Epithelial cell of prostate (primary cell): ENCODE results near the gene KLHL5.
A peak's percentile ranks its signal among the peaks of the same experiment; 100 is the strongest.
"Not testable (repeated sequence)": the region's sequence is repeated elsewhere in the genome, so short reads cannot be mapped to it uniquely, and the experiment has no call there.

Source experiments
- DNase-seq: peaks from one replicate; pipeline ENCODE4 v3.0.0-alpha.2; 2011; ENCODE audit warnings: low read depth, low spot score
- H3K27ac ChIP-seq: fragments of 450-650 bp; 2 replicates; pipeline ENCODE4 v1.5.1; 2017; ENCODE audit warnings: mild to moderate bottlenecking

The KLHL5 gene, protein sequence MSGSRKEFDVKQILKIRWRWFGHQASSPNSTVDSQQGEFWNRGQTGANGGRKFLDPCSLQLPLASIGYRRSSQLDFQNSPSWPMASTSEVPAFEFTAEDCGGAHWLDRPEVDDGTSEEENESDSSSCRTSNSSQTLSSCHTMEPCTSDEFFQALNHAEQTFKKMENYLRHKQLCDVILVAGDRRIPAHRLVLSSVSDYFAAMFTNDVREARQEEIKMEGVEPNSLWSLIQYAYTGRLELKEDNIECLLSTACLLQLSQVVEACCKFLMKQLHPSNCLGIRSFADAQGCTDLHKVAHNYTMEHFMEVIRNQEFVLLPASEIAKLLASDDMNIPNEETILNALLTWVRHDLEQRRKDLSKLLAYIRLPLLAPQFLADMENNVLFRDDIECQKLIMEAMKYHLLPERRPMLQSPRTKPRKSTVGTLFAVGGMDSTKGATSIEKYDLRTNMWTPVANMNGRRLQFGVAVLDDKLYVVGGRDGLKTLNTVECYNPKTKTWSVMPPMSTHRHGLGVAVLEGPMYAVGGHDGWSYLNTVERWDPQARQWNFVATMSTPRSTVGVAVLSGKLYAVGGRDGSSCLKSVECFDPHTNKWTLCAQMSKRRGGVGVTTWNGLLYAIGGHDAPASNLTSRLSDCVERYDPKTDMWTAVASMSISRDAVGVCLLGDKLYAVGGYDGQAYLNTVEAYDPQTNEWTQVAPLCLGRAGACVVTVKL

DNA sequence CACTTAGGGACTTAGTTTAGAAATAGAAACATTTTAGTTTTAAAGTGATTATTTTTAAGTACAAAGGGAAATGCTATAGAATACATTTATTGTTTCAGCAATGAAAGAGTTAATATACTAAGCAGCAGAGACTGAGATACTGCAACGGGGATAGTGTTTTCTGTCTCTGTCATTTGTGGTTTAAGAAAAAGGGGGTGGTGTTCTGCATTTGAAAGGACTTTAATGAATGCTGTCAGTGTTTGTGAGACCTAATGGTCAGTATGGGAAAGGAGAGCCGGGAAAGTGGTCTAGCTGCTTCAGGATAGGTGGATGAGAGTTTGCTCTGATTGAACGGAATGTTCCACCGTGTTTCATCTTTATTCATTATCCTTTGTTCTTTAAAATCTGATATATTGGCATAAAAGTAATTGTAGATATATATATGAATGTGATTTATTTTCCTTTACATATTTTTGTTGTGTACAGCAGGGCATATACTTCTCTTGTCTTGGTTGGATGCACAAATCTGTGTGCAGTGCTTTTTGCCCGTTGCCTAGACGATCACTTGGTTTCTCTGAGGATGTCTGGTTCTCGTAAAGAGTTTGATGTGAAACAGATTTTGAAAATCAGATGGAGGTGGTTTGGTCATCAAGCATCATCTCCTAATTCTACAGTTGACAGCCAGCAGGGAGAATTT is at the start of gene KLHL5:
Gene KLHL5 (plus strand): TSS at position 139 of the 676 bp plus-strand sequence. CDS start 421 bp downstream, at position 560.
- no peak within 1 kb of the TSS for H3K27ac ChIP-seq

DNA sequence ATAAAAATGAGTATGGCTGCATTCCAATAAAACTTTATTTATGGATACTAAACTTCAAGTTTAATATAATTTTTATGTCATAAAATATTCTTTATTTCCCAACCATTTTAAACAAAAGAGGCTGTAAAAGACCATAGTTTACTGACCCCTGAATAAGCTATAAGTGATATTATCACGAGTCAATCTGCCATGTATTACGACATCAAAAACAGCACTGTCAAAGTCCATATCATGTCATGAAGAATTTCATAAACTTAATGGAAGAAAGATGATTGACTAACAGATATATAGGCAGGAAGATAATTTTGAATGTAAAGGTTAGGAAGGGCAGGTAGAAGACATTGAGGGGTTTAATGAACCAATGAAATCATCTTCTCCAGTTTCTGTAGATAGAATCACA is 48.0 kb upstream of the KLHL5 start:
- no peak overlapping the region for H3K27ac ChIP-seq
- DNase-seq = no peak

More for the DNA sequence above, at the start of gene KLHL5:
- no peak for DNase-seq

DNA sequence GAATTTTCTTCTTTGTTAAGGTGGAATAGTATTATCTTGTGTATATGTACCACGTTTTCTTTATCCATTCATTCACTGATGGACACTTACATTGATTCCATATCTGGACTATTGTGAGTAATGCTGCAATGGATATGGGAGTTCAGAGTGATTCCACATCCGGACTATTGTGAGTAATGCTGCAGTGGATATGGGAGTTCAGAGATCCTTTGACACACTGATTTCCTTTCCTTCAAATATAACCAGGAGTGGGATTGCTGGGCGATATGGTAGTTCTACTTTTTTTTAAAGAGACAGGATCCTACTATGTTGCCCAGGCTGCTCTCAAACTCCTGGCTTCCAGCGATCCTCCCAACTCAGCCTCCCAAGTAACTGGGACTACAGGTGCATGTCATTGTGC is 41.9 kb upstream of the KLHL5 start:
- no peak for DNase-seq
- no peak overlapping the region for H3K27ac ChIP-seq

DNA sequence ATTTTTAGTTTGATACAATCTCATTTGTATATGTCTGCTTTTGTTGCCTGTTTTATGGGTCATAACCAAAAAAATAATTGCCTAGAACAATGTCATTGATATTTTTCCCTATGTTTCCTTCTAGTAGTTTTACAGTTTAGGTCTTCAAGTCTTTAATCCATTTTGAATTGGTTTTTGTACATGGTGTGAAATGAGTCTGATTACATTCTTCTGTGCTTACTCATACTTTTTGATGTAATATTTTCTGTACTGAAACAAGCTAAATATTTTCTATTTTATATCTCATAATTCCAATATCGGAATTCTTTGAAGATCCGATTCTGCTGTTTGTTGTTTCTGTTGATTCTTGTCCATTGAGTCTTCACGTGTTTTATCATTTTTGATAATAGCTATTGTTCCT is 40.4 kb upstream of the KLHL5 start:
- DNase-seq = no peak
- no peak overlapping the region for H3K27ac ChIP-seq

DNA sequence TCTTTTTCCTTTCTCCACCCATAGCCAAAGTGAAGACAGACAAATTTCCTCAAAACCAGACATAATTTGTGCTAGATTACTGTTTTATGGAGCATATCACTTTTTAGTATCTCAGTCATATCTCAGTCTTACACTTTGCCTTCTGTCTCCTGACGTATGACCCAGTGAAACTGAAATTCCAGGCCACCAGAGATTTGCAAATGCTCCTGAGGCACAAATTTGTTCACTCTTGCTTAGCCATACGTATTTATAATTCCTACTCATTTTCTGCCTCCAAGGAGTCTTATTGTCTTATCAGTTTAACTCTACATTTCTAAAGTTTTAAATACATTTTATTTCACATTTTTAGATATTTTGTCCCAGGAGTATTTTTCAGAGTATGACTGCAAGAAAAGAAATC is 39.8 kb upstream of the KLHL5 start:
- DNase-seq = no peak
- H3K27ac ChIP-seq = no peak overlapping the region

DNA sequence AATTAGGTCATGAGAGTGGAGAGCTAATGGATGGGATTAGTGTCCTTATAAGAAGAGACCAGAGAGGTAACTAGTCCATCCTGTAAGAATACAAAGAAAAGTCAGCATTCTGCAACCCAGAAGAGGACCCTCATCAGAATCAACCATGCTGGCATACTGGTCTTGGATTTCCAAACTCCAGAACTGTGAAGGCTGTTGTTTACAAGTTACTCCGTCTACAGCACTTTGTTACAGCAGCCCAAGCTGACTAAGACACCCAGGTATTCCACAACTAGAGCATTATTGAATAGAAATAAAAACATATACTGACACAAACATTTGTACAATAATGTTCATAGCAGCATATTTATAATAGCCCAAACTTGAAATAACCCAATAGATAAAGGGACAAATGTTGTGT is 39.0 kb upstream of the KLHL5 start:
- H3K27ac ChIP-seq = no peak overlapping the region
- no peak for DNase-seq

DNA sequence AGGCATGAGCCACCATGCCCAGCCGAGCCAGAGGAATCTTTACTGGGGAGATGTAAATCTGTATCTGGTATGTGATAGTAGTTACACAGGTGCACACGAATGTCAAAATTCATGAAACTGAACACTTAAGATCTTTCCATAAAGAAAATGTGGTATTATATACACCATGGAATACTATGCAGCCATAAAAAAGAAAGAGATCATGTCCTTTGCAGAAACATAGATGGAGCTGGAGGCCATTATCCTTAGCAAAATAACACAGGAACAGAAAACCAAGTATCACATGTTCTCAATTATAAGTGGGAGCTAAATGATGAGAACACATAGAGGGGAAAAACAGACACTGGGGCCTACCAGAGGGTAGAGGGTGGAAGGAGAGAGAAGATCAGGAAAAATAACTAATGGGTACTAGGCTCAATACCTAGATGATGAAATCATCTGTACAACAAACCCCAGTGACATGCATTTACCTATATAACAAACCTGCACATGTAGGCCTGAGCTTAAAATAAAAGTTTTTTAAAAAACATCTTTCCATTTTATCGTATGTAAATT is 37.6 kb upstream of the KLHL5 start:
- H3K27ac ChIP-seq = no peak overlapping the region
- no peak for DNase-seq

DNA sequence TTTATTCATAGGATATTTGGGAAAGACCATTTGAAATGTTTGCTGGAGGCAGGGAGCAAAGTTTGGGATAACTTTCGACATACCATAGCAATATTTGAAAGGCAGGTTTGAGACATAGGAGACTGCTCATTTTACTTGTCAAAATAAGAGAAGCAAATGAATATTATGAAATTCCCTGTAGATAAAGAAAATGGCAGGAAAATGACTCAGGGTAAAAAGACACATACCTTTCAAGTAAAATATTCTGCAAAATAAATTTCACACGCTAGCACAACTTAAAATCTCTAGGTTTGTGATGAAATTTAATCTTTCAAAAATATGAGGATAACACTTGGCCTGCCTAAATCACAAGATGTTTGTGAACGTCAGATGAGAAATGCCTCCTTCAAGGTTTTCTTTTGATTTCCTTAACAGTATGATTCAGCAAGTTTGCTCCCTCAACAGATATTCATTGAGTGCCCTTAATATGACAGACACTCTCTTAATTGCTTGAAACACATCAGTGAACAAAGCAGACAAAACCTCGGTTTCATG is 36.4 kb upstream of the KLHL5 start:
- DNase-seq = no peak

DNA sequence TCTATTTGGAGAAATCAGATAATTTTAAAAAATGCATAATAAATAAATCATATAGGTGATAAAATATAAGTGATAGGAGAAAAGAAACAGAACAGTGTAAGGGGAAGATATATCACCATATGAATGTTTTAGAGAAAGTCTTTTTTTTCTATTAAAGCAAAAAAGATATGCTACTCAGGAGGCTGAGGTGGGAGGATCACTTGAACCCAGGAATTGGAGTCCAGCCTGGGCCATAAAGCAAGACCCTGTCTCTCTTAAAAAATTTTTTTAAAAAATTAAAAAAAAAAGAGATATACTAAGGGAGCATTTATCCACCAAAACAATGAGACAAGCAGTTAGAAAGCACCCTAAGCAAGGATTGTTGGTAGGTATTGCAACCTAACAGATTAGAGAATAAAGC is 35.9 kb upstream of the KLHL5 start:
- no peak for DNase-seq
- peak overlapping the region; percentile 5 for H3K27ac ChIP-seq

More for the DNA sequence above, 36.4 kb upstream of the KLHL5 start:
- H3K27ac ChIP-seq = peak overlapping the region; percentile 5

DNA sequence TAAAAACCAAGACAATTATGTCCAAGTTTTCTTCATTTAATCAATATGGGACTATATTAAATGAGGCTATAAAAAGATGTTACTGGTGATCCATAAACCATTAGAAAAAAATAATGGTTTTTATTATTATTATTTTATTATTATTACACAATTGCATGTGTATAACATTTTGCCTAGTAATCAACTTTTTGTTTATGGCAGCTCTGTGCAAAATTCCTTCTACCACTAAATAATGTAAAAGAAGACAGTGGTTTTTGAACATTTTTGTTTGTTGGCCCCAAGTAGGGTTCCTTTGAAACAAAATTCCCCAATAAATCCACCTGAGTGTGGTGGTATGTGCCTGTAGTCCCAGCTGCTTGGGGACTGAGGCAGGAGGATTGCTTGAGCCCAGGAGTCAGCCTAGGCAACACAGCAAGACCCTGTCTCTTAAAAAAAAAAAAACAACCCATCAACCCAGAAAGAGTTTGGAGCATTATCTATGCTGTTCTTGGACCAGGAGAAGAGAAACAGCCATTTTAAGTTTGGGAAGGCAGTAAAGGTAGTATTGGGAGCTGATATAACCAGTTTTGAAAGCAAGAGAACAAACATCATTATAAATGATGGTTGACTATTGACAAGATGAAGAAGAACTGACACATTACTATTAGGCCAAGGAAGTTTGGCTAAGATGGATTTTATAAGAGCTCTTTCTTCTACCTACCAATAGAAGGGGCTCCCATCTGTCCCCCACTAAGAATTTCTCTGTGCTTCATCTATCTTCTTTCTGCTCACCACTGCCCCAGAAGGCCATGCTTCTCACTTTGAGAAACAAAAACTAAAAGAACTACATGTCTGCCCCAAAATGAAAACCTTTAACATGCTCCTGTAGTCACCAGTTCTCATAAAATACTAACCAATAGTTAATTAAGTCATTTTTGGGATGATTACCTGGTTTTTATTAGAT is 32.0 kb upstream of the KLHL5 start:
- peak overlapping the region; percentile 96 for H3K27ac ChIP-seq
- no peak for DNase-seq

DNA sequence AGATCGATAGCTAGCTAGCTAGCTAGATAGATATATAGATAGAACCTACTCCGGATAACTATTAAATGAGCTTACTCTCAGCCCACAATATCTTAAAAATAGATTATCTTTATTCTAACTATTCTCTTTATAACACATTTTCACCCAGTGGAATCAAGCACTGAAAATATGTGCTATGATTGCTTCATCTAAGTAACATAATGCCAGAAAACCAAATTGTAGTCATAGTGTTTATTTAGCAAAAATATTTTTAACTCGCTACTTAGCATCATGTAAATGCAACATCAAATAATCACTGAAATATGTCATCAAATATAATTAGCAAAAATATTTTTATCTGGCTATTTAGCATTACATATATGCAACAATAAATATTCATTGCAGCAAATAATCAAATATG is 31.3 kb upstream of the KLHL5 start:
- no peak for DNase-seq
- peak overlapping the region; percentile 96 for H3K27ac ChIP-seq

DNA sequence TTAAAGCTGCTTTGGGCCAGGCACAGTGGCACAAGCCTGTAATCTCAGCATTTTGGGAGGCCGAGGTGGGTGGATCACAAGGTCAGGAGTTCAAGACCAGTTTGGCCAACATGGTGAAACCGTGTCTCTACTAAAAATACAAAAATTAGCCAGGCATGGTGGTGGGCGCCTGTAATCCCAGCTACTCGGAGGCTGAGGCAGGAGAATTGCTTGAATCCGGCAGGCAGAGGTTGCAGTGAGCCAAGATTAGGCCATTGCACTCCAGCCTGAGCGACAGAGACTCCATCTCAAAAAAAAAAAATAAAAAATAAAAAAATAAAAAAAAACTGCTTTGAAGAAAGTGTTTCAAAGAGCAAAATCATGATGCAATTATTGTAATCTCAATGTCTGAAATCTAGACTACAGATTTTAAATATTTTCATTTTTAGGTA is 30.4 kb upstream of the KLHL5 start:
- peak overlapping the region; percentile 96 for H3K27ac ChIP-seq

DNA sequence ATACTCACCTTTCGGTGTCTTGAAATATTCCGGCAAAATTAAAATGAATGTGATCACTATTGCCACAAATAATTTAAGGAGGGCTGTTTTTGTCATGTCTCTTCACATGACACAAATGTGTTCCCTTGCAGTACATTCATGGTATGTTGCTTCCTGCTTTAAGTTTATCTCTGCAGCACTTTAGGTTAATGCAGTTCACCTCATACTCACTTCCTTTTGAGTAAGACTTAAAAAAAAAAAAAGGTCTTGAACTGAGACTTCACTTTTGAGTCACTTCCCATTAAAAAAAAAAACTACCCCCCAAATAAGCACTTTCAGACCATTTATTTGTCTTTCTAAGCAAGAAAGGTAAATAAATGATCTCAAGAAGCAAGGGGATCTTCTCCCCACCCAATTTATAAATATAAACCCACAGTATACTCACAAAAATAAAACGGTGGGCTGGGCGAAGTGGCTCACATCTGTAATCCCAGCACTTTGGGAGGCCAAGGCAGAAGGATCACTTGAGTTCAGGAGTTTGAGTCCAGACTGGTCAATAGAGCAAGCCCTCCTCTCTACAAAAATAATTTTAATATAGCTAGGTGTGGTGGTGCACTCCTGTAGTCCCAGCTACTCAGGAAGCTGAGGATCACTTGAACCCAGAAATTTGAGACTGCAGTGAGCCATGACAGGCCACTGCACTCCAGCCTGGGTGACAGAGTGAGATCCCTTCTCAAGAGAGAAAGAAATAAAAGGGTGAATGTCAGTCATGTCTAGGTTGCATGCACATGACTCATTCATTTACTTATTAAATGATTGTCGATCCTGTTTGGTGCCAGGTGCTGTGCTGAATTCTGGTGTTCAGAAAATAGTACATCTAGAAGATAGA is 29.6 kb upstream of the KLHL5 start, which contains the start of gene TMEM156:
Gene TMEM156 (minus strand): TSS at position 192 of the 868 bp plus-strand sequence. CDS start 96 bp downstream, at position 96.
- H3K27ac ChIP-seq = peak within 1 kb of the TSS; percentile 96
- DNase-seq = peak; percentile 51

More for the DNA sequence above, 30.4 kb upstream of the KLHL5 start:
- DNase-seq = not testable (repeated sequence)

DNA sequence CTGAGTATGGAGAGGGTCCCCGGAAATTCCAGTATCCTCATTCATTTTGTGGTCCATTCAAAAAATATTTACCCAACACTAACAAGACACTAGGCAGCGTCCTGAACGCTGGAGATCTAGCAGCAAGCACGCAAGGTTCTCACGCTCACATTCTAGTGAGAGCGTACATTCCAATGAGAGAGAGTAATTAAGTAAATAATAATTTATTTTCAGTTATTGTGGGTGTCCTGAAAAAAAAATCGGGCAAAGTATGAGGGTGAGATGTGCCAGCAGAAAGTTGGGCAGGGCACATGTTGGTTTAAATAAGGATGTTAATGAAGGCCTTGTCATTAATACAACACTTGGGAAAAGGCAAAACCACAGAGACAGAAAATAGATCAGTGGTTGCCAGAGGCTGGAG is 25.9 kb upstream of the KLHL5 start:
- H3K27ac ChIP-seq = peak overlapping the region; percentile 86
- DNase-seq = peak; percentile 69

DNA sequence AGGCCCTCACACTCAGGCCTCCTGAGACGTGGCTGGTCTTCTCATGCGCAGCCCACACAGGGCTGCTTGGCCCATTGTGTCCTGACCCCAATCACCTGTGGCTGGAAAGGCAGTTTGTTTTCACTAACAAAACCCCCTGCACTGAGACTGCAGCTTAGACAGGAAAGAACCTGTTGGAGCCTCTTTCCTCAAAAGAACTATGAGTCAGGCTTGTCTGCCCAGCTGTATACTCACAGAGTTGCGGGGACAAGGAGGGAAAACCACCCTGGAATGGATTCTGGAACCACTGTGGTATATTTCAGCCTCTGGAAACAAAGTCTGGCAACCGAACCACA is 24.6 kb upstream of the KLHL5 start:
- DNase-seq = peak; percentile 49

DNA sequence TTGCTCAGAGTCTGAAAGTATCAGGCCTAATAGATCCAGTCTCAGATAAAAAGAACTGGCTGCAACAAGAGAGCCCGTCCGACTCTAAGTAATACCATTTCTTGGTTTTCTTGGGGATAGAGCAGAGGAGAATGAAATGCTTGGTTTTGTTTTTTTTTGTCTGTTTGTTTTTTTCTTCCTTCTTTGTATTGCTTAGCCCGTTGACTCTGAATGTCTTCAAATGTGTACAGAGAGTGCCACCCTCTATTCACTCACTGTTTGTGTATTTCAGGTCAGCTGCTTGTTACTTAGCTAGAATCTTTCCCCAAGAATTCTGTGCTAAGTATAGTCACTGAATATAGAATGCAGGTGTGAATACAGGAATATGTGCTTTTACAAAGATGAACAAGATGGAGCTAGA is 24.1 kb upstream of the KLHL5 start:
- no peak for DNase-seq
- H3K27ac ChIP-seq = peak overlapping the region; percentile 86

More for the DNA sequence above, 24.6 kb upstream of the KLHL5 start:
- peak overlapping the region; percentile 86 for H3K27ac ChIP-seq

DNA sequence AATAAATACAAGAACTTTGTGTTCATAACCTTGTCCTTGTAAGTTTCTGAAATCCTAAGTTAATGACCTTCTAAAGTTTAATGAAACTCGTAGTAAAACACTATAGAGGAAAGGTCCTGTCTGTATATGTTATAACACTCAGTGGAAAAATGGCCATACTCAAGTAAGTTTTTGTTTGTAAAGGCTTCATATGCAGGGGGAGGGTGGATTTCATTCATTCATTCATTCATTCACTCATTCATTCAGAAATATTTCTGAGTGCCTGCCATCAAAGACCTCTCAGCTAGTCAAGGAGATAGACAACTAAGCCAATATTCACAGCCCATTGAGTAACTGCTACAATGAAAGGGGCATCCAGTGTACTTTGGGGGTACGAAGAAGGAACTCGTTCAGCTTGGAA is 22.9 kb upstream of the KLHL5 start:
- H3K27ac ChIP-seq = no peak overlapping the region
- DNase-seq = no peak

DNA sequence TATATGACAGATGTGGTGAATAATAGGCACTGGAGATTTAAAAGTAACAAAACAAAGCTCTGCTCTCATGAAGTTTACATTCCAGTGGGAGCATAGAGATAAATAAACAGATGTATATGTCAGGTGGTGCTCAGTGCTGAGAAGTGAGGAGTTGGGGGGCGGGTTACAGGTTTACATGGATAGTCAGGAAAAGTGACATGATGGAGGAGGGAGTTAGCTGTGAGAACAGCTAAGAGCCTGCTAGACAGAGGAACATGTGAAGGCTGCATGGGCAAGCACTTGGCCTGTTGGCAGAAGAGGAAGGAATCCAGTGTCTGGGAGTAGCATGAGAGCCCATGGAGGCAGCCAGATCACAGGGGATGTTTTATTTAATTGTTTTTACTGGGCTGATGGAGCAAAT is 19.7 kb upstream of the KLHL5 start:
- H3K27ac ChIP-seq = peak overlapping the region; percentile 88
- no peak for DNase-seq
